ENCODE measurements around the gene POU4F3. TPM values are rescaled to one million over a fixed set of nuclear protein-coding genes. Genes with fewer than 3 reads are reported as not detected.

Gene POU4F3
- total and polyA plus RNA-seq, 4 experiments from 2014 or later, result not detected

- H3K27me3 ChIP-seq (ENCODE audit: insufficient read depth, low read length), result peaks cover 10% of the 10 kb centered on the region
- Mint-ChIP-seq H3K36me3 (no peaks in the 10 kb centered on the region), H3K4me1 (peaks cover 9 to 27% (median 16%) of the 10 kb centered on the region in 4 donors), H3K4me3 (peak overlapping the region in 7 of 8 donors; percentile 14 to 74 (median 48)), H3K27me3 (peaks cover 40 to 46% of the 10 kb centered on the region in 2 donors), H3K9me3 (peaks cover 0 to 6% (median 3%) of the 10 kb centered on the region in 8 donors), H3K27ac (no peak overlapping the region)
- H3K36me3 ChIP-seq (ENCODE audit: insufficient read depth, low read length), result no peaks in the 10 kb centered on the region
- ChIA-PET POLR2A (ENCODE audit: partially characterized antibody) (no interaction called here), CTCF (ENCODE audit: partially characterized antibody) (no interaction called here)
- no peak overlapping the region for H3K4me3 ChIP-seq (ENCODE audit: low read length in 2 of 2)
- intact Hi-C loops (cut with micrococcal nuclease), result no loop called here
- H3K27ac ChIP-seq (ENCODE audit: low read depth, low read length), result no peak overlapping the region
- H3K4me1 ChIP-seq (ENCODE audit: insufficient read depth, low read length), result no peaks in the 10 kb centered on the region
- DNase-seq, result no peak
- H3K9me3 ChIP-seq (ENCODE audit: control insufficient read depth in 1 of 2, low read length in 2 of 2), result no peaks in the 10 kb centered on the region
Observed at GRCh38 chr5:146345578-146346366, 7.1 kb downstream of the POU4F3 start.

- intact Hi-C loops (cut with micrococcal nuclease), result no loop called here
- Mint-ChIP-seq H3K27me3 (peaks cover 4 to 15% of the 10 kb centered on the region in 2 donors), H3K4me3 (no peak overlapping the region), H3K4me1 (no peaks in the 10 kb centered on the region), H3K9me3 (peaks cover 0 to 4% (median 0%) of the 10 kb centered on the region in 8 donors), H3K36me3 (no peaks in the 10 kb centered on the region), H3K27ac (no peak overlapping the region)
- no peak for DNase-seq
- Histone ChIP-seq H3K27me3 (ENCODE audit: insufficient read depth, low read length) (no peaks in the 10 kb centered on the region), H3K9me3 (ENCODE audit: control insufficient read depth in 1 of 2, low read length in 2 of 2) (no peaks in the 10 kb centered on the region), H3K4me3 (ENCODE audit: low read length in 2 of 2) (no peak overlapping the region), H3K4me1 (ENCODE audit: insufficient read depth, low read length) (no peaks in the 10 kb centered on the region), H3K36me3 (ENCODE audit: insufficient read depth, low read length) (no peaks in the 10 kb centered on the region), H3K27ac (ENCODE audit: low read depth, low read length) (no peak overlapping the region)
- POLR2A ChIA-PET (ENCODE audit: partially characterized antibody), result no interaction called here
- CTCF ChIA-PET (ENCODE audit: partially characterized antibody), result no interaction called here
Observed at GRCh38 chr5:146357126-146357525, 18.5 kb downstream of the POU4F3 start.

GRCh38 chr5:146359836-146360235, 21.2 kb downstream of the POU4F3 start:
- H3K4me3 ChIP-seq (ENCODE audit: low read length in 2 of 2), result no peak overlapping the region
- no peaks in the 10 kb centered on the region for H3K9me3 ChIP-seq (ENCODE audit: control insufficient read depth in 1 of 2, low read length in 2 of 2)
- ChIA-PET CTCF (ENCODE audit: partially characterized antibody) (no interaction called here), POLR2A (ENCODE audit: partially characterized antibody) (no interaction called here)
- intact Hi-C loops (cut with micrococcal nuclease), result no loop called here
- H3K27ac Mint-ChIP-seq, result no peak overlapping the region
- H3K4me1 ChIP-seq (ENCODE audit: insufficient read depth, low read length), result no peaks in the 10 kb centered on the region
- no peaks in the 10 kb centered on the region for H3K4me1 Mint-ChIP-seq
- peaks cover 9 to 22% of the 10 kb centered on the region in 2 donors for H3K27me3 Mint-ChIP-seq
- H3K27ac ChIP-seq (ENCODE audit: low read depth, low read length), result no peak overlapping the region
- H3K36me3 Mint-ChIP-seq, result no peaks in the 10 kb centered on the region
- H3K36me3 ChIP-seq (ENCODE audit: insufficient read depth, low read length), result no peaks in the 10 kb centered on the region
- H3K9me3 Mint-ChIP-seq, result peaks cover 0 to 4% (median 0%) of the 10 kb centered on the region in 8 donors
- H3K4me3 Mint-ChIP-seq, result no peak overlapping the region
- no peak for DNase-seq
- H3K27me3 ChIP-seq (ENCODE audit: insufficient read depth, low read length), result no peaks in the 10 kb centered on the region

- Histone ChIP-seq H3K27me3 (ENCODE audit: insufficient read depth, low read length) (no peaks in the 10 kb centered on the region), H3K4me3 (ENCODE audit: low read length in 2 of 2) (no peak overlapping the region), H3K27ac (ENCODE audit: low read depth, low read length) (no peak overlapping the region), H3K4me1 (ENCODE audit: insufficient read depth, low read length) (no peaks in the 10 kb centered on the region), H3K36me3 (ENCODE audit: insufficient read depth, low read length) (no peaks in the 10 kb centered on the region), H3K9me3 (ENCODE audit: control insufficient read depth in 1 of 2, low read length in 2 of 2) (no peaks in the 10 kb centered on the region)
- Mint-ChIP-seq H3K27me3 (peaks cover 22 to 33% of the 10 kb centered on the region in 2 donors), H3K4me1 (no peaks in the 10 kb centered on the region), H3K27ac (no peak overlapping the region), H3K36me3 (no peaks in the 10 kb centered on the region), H3K9me3 (peaks cover 0 to 2% (median 0%) of the 10 kb centered on the region in 8 donors), H3K4me3 (no peak overlapping the region)
- no peak for DNase-seq
- CTCF ChIA-PET (ENCODE audit: partially characterized antibody), result no interaction called here
- intact Hi-C loops (cut with micrococcal nuclease), result no loop called here
- POLR2A ChIA-PET (ENCODE audit: partially characterized antibody), result no interaction called here
Observed at GRCh38 chr5:146363161-146363874, 24.7 kb downstream of the POU4F3 start.

GRCh38 chr5:146365618-146366017, 27.0 kb downstream of the POU4F3 start:
- H3K36me3 Mint-ChIP-seq, result no peaks in the 10 kb centered on the region
- peaks cover 0 to 2% (median 0%) of the 10 kb centered on the region in 8 donors for H3K9me3 Mint-ChIP-seq
- H3K27me3 Mint-ChIP-seq, result peaks cover 25 to 30% of the 10 kb centered on the region in 2 donors
- H3K4me3 ChIP-seq (ENCODE audit: low read length in 2 of 2), result no peak overlapping the region
- intact Hi-C loops (cut with micrococcal nuclease), result no loop called here
- H3K27me3 ChIP-seq (ENCODE audit: insufficient read depth, low read length), result no peaks in the 10 kb centered on the region
- no peak overlapping the region for H3K27ac ChIP-seq (ENCODE audit: low read depth, low read length)
- H3K36me3 ChIP-seq (ENCODE audit: insufficient read depth, low read length), result no peaks in the 10 kb centered on the region
- H3K4me3 Mint-ChIP-seq, result no peak overlapping the region
- H3K9me3 ChIP-seq (ENCODE audit: control insufficient read depth in 1 of 2, low read length in 2 of 2), result no peaks in the 10 kb centered on the region
- no peaks in the 10 kb centered on the region for H3K4me1 ChIP-seq (ENCODE audit: insufficient read depth, low read length)
- POLR2A ChIA-PET (ENCODE audit: partially characterized antibody), result no interaction called here
- no peak for DNase-seq
- CTCF ChIA-PET (ENCODE audit: partially characterized antibody), result no interaction called here
- no peaks in the 10 kb centered on the region for H3K4me1 Mint-ChIP-seq
- H3K27ac Mint-ChIP-seq, result no peak overlapping the region

- no peak for DNase-seq
- no peak overlapping the region for H3K27ac ChIP-seq (ENCODE audit: low read depth, low read length)
- Mint-ChIP-seq H3K27ac (no peak overlapping the region), H3K27me3 (peaks cover 26 to 30% of the 10 kb centered on the region in 2 donors), H3K9me3 (peaks cover 0 to 2% (median 0%) of the 10 kb centered on the region in 8 donors), H3K36me3 (no peaks in the 10 kb centered on the region), H3K4me3 (no peak overlapping the region), H3K4me1 (no peaks in the 10 kb centered on the region)
- no peaks in the 10 kb centered on the region for H3K4me1 ChIP-seq (ENCODE audit: insufficient read depth, low read length)
- H3K9me3 ChIP-seq (ENCODE audit: control insufficient read depth in 1 of 2, low read length in 2 of 2), result no peaks in the 10 kb centered on the region
- POLR2A ChIA-PET (ENCODE audit: partially characterized antibody), result no interaction called here
- no peak overlapping the region for H3K4me3 ChIP-seq (ENCODE audit: low read length in 2 of 2)
- H3K27me3 ChIP-seq (ENCODE audit: insufficient read depth, low read length), result no peaks in the 10 kb centered on the region
- CTCF ChIA-PET (ENCODE audit: partially characterized antibody), result no interaction called here
- intact Hi-C loops (cut with micrococcal nuclease), result no loop called here
- H3K36me3 ChIP-seq (ENCODE audit: insufficient read depth, low read length), result no peaks in the 10 kb centered on the region
Observed at GRCh38 chr5:146366904-146367303, 28.3 kb downstream of the POU4F3 start.

GRCh38 chr5:146368137-146368536, 29.5 kb downstream of the POU4F3 start:
- H3K4me1 ChIP-seq (ENCODE audit: insufficient read depth, low read length), result no peaks in the 10 kb centered on the region
- H3K9me3 ChIP-seq (ENCODE audit: control insufficient read depth in 1 of 2, low read length in 2 of 2), result no peaks in the 10 kb centered on the region
- H3K36me3 ChIP-seq (ENCODE audit: insufficient read depth, low read length), result no peaks in the 10 kb centered on the region
- Mint-ChIP-seq H3K27me3 (peaks cover 26 to 31% of the 10 kb centered on the region in 2 donors), H3K36me3 (no peaks in the 10 kb centered on the region), H3K27ac (no peak overlapping the region), H3K9me3 (peaks cover 0 to 5% (median 0%) of the 10 kb centered on the region in 8 donors), H3K4me3 (no peak overlapping the region), H3K4me1 (no peaks in the 10 kb centered on the region)
- no peak overlapping the region for H3K4me3 ChIP-seq (ENCODE audit: low read length in 2 of 2)
- H3K27ac ChIP-seq (ENCODE audit: low read depth, low read length), result no peak overlapping the region
- H3K27me3 ChIP-seq (ENCODE audit: insufficient read depth, low read length), result no peaks in the 10 kb centered on the region
- DNase-seq, result no peak
- intact Hi-C loops (cut with micrococcal nuclease), result no loop called here
- ChIA-PET CTCF (ENCODE audit: partially characterized antibody) (no interaction called here), POLR2A (ENCODE audit: partially characterized antibody) (no interaction called here)

All from CD4-positive, alpha-beta memory T cell (primary cell).